GM12873 (cell line): Measurements from ENCODE around the gene HOXA9.

Experiments
- CTCF ChIP-seq: IDR thresholded peaks from 2 replicates; pipeline ENCODE4 v1.5.1; 2012; ENCODE audit warnings: low read depth, mild to moderate bottlenecking, moderate library complexity, low read length, control low read depth; ENCODE audit not compliant: insufficient read depth; ENCODE audit errors: missing control alignments

Gene HOXA9

GRCh38 chr7:27157702-27158431 is 7.5 kb downstream of the HOXA9 start:
- TF ChIP-seq CTCF: no peak

- TF ChIP-seq CTCF: no peak
These were observed 8.2 kb downstream of the HOXA9 start for GRCh38 chr7:27156916-27157701.

DNA sequence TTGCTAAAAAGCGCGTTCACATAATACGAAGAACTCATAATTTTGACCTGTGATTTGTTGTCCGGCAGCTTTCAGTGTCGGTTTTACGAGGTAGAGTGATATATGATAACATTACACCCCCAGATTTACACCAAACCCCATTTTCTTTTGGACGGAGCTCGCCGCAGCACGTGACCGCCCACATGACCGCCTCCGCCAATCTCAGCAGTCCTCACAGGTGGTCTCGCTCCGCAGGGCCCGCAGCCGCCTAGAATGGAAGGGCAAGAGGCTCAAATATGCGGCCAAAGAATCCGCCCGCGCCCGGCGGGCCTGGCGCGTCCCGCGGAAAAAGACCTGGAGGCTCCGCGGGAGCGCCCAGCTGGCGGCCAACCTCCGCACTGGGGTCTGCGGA is 8.8 kb downstream of the HOXA9 start, which contains the start of gene HOXA7:
Gene HOXA7, minus strand, starts transcription at position 168 of the 391 bp plus-strand sequence. Its CDS starts 130 bp downstream, at position 38.
- TF ChIP-seq CTCF: no peak

DNA sequence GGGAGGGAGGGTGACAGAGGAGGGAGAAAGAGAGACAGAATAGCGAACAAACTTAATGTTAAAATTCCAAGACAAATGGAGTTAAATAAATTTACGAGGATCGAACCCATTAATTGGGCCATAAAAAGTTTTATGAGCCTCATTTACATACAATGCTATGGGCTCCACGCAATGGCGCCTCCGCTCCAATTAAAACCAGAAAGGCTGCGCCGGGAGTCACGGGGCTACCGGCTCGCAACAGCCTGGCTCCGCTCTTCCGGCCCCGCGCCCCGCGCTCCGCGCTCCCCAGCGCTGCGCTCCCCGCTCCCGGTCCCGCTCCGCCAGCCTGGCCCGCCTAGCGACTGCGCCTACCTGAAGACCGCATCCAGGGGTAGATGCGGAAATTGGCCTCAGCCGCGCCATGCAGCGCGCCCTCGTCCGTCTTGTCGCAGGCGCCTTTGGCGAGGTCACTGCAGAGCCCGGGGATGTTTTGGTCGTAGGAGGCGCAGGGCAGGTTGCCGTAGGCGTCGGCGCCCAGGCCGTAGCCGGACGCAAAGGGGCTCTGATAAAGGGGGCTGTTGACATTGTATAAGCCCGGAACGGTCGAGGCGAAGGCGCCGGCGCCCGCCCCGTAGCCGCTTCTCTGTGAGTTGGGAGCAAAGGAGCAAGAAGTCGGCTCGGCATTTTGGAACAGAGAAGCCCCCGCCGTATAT is 9.4 kb downstream of the HOXA9 start:
- TF ChIP-seq CTCF: no peak

- TF ChIP-seq CTCF: no peak
These were observed 10.2 kb downstream of the HOXA9 start for GRCh38 chr7:27154901-27155815.

DNA sequence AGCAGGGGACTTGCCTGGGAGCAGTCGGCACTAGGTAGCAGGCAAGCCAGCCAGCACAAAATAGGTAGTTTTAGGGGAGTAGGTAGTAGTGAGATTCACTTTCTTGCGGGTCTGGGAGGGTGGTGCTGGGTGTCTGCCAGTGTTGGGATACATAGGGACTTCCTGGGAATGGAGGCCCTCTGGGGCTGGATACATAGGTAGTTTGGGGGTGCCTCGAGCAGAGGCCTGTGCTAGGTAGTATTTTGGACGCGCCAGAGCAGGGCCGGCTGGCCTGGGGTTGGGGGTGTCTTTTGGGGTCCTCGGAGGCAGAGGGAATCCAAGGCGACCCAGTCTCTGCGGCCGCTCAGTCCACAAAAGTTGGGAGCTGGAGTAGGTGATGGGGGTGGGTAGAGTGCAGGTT is 11.0 kb downstream of the HOXA9 start:
- TF ChIP-seq CTCF: no peak
